Measurements from ENCODE around the gene R3HCC1L.
"Not testable (repeated sequence)": the region's sequence is repeated elsewhere in the genome, so short reads cannot be mapped to it uniquely, and the experiment has no call there.

The R3HCC1L gene

GRCh38 chr10:98173260-98173659 lies 38.8 kb downstream of the R3HCC1L start:
- Mint-ChIP-seq H3K36me3 (ENCODE audit: low read depth) (peaks cover 84% of the 10 kb centered on the region), H3K9me3 (no peaks in the 10 kb centered on the region), H3K4me1 (ENCODE audit: low read depth) (peaks cover 44% of the 10 kb centered on the region), H3K27ac (no peak overlapping the region), H3K4me3 (no peak overlapping the region), H3K27me3 (no peaks in the 10 kb centered on the region)
- no peak for DNase-seq

GRCh38 chr10:98182351-98182915 lies 48.0 kb downstream of the R3HCC1L start:
- not testable (repeated sequence) for H3K27me3 Mint-ChIP-seq

GRCh38 chr10:98186681-98187080 lies 52.2 kb downstream of the R3HCC1L start:
- Mint-ChIP-seq H3K4me1 (ENCODE audit: low read depth) (peaks cover 27% of the 10 kb centered on the region), H3K27ac (no peak overlapping the region), H3K27me3 (no peaks in the 10 kb centered on the region), H3K36me3 (ENCODE audit: low read depth) (peaks cover 96% of the 10 kb centered on the region), H3K4me3 (no peak overlapping the region), H3K9me3 (no peaks in the 10 kb centered on the region)
- no peak for DNase-seq

More at GRCh38 chr10:98182351-98182915, 48.0 kb downstream of the R3HCC1L start:
- H3K36me3 Mint-ChIP-seq (ENCODE audit: low read depth): peaks cover 96% of the 10 kb centered on the region
- not testable (repeated sequence) for H3K27ac Mint-ChIP-seq, DNase-seq, H3K4me3 Mint-ChIP-seq, H3K9me3 Mint-ChIP-seq
- H3K4me1 Mint-ChIP-seq (ENCODE audit: low read depth): peaks cover 53% of the 10 kb centered on the region

- not testable (repeated sequence) for DNase-seq, H3K9me3 Mint-ChIP-seq, H3K27ac Mint-ChIP-seq, H3K4me3 Mint-ChIP-seq, H3K27me3 Mint-ChIP-seq
- Mint-ChIP-seq H3K36me3 (ENCODE audit: low read depth) (peaks cover 86% of the 10 kb centered on the region), H3K4me1 (ENCODE audit: low read depth) (peaks cover 25% of the 10 kb centered on the region)
Observed at GRCh38 chr10:98190773-98191172, 56.3 kb downstream of the R3HCC1L start.

- Mint-ChIP-seq H3K9me3 (peaks cover 9% of the 10 kb centered on the region), H3K36me3 (ENCODE audit: low read depth) (peaks cover 75% of the 10 kb centered on the region), H3K4me1 (ENCODE audit: low read depth) (peaks cover 33% of the 10 kb centered on the region), H3K27ac (no peak overlapping the region), H3K4me3 (no peak overlapping the region), H3K27me3 (no peaks in the 10 kb centered on the region)
- no peak for DNase-seq
Observed at GRCh38 chr10:98193037-98193436, 58.6 kb downstream of the R3HCC1L start.

GRCh38 chr10:98194633-98195032 lies 60.2 kb downstream of the R3HCC1L start:
- Mint-ChIP-seq H3K27ac (no peak overlapping the region), H3K36me3 (ENCODE audit: low read depth) (peaks cover 61% of the 10 kb centered on the region), H3K4me3 (no peak overlapping the region), H3K9me3 (peaks cover 9% of the 10 kb centered on the region), H3K4me1 (ENCODE audit: low read depth) (peaks cover 35% of the 10 kb centered on the region), H3K27me3 (no peaks in the 10 kb centered on the region)
- no peak for DNase-seq

- Mint-ChIP-seq H3K36me3 (ENCODE audit: low read depth) (peaks cover 56% of the 10 kb centered on the region), H3K4me3 (no peak overlapping the region), H3K27me3 (no peaks in the 10 kb centered on the region), H3K9me3 (peaks cover 9% of the 10 kb centered on the region), H3K4me1 (ENCODE audit: low read depth) (peaks cover 38% of the 10 kb centered on the region), H3K27ac (no peak overlapping the region)
- DNase-seq: no peak
Observed at GRCh38 chr10:98195120-98195519, 60.7 kb downstream of the R3HCC1L start.

- Mint-ChIP-seq H3K36me3 (ENCODE audit: low read depth) (peaks cover 50% of the 10 kb centered on the region), H3K27me3 (no peaks in the 10 kb centered on the region), H3K4me1 (ENCODE audit: low read depth) (peaks cover 39% of the 10 kb centered on the region), H3K9me3 (peaks cover 9% of the 10 kb centered on the region), H3K4me3 (no peak overlapping the region), H3K27ac (no peak overlapping the region)
- DNase-seq: no peak
Observed at GRCh38 chr10:98196985-98197384, 62.5 kb downstream of the R3HCC1L start.

GRCh38 chr10:98201760-98202159 lies 67.3 kb downstream of the R3HCC1L start:
- no peak for DNase-seq
- Mint-ChIP-seq H3K36me3 (ENCODE audit: low read depth) (peaks cover 32% of the 10 kb centered on the region), H3K4me3 (no peak overlapping the region), H3K27ac (no peak overlapping the region), H3K9me3 (no peaks in the 10 kb centered on the region), H3K27me3 (no peaks in the 10 kb centered on the region), H3K4me1 (ENCODE audit: low read depth) (peaks cover 27% of the 10 kb centered on the region)

- no peaks in the 10 kb centered on the region for H3K27me3 Mint-ChIP-seq
- no peak overlapping the region for H3K4me3 Mint-ChIP-seq
- H3K4me1 Mint-ChIP-seq (ENCODE audit: low read depth): peaks cover 24% of the 10 kb centered on the region
- H3K27ac Mint-ChIP-seq: no peak overlapping the region
- H3K9me3 Mint-ChIP-seq: no peaks in the 10 kb centered on the region
- no peak for DNase-seq
- H3K36me3 Mint-ChIP-seq (ENCODE audit: low read depth): peaks cover 35% of the 10 kb centered on the region
Observed at GRCh38 chr10:98202378-98202777, 67.9 kb downstream of the R3HCC1L start.

- Mint-ChIP-seq H3K27ac (no peak overlapping the region), H3K36me3 (ENCODE audit: low read depth) (peaks cover 59% of the 10 kb centered on the region), H3K4me1 (ENCODE audit: low read depth) (peaks cover 33% of the 10 kb centered on the region), H3K9me3 (no peaks in the 10 kb centered on the region), H3K4me3 (no peak overlapping the region), H3K27me3 (no peaks in the 10 kb centered on the region)
- no peak for DNase-seq
Observed at GRCh38 chr10:98205351-98205750, 70.9 kb downstream of the R3HCC1L start.

GRCh38 chr10:98208925-98209324 lies 74.5 kb downstream of the R3HCC1L start:
- Mint-ChIP-seq H3K4me3 (no peak overlapping the region), H3K27me3 (no peaks in the 10 kb centered on the region), H3K9me3 (no peaks in the 10 kb centered on the region), H3K4me1 (ENCODE audit: low read depth) (peaks cover 50% of the 10 kb centered on the region), H3K36me3 (ENCODE audit: low read depth) (peaks cover 68% of the 10 kb centered on the region), H3K27ac (no peak overlapping the region)
- no peak for DNase-seq

- H3K36me3 Mint-ChIP-seq (ENCODE audit: low read depth): peaks cover 72% of the 10 kb centered on the region
- DNase-seq: no peak
- H3K4me1 Mint-ChIP-seq (ENCODE audit: low read depth): peaks cover 52% of the 10 kb centered on the region
- H3K27me3 Mint-ChIP-seq: no peaks in the 10 kb centered on the region
- H3K9me3 Mint-ChIP-seq: no peaks in the 10 kb centered on the region
- H3K27ac Mint-ChIP-seq: no peak overlapping the region
- no peak overlapping the region for H3K4me3 Mint-ChIP-seq
Observed at GRCh38 chr10:98209441-98209840, 75.0 kb downstream of the R3HCC1L start.

- no peak overlapping the region for H3K4me3 Mint-ChIP-seq
- peaks cover 56% of the 10 kb centered on the region for H3K4me1 Mint-ChIP-seq (ENCODE audit: low read depth)
- peaks cover 88% of the 10 kb centered on the region for H3K36me3 Mint-ChIP-seq (ENCODE audit: low read depth)
- no peak for DNase-seq
- H3K27me3 Mint-ChIP-seq: no peaks in the 10 kb centered on the region
- H3K27ac Mint-ChIP-seq: no peak overlapping the region
- H3K9me3 Mint-ChIP-seq: peaks cover 7% of the 10 kb centered on the region
Observed at GRCh38 chr10:98212196-98212595, 77.7 kb downstream of the R3HCC1L start.

- Mint-ChIP-seq H3K36me3 (ENCODE audit: low read depth) (peaks cover 90% of the 10 kb centered on the region), H3K27me3 (no peaks in the 10 kb centered on the region), H3K9me3 (peaks cover 21% of the 10 kb centered on the region), H3K4me1 (ENCODE audit: low read depth) (peaks cover 52% of the 10 kb centered on the region), H3K4me3 (no peak overlapping the region), H3K27ac (no peak overlapping the region)
- no peak for DNase-seq
Observed at GRCh38 chr10:98213740-98214139, 79.3 kb downstream of the R3HCC1L start.

- H3K9me3 Mint-ChIP-seq: peaks cover 31% of the 10 kb centered on the region
- H3K27ac Mint-ChIP-seq: no peak overlapping the region
- H3K4me1 Mint-ChIP-seq (ENCODE audit: low read depth): peaks cover 42% of the 10 kb centered on the region
- H3K27me3 Mint-ChIP-seq: no peaks in the 10 kb centered on the region
- H3K4me3 Mint-ChIP-seq: no peak overlapping the region
- no peak for DNase-seq
- peaks cover 88% of the 10 kb centered on the region for H3K36me3 Mint-ChIP-seq (ENCODE audit: low read depth)
Observed at GRCh38 chr10:98215373-98215772, 80.9 kb downstream of the R3HCC1L start.
